Central memory CD8-positive, alpha-beta T cell (primary cell): Measurements from ENCODE around the gene FGD3.
A peak's percentile ranks its signal among the peaks of the same experiment; 100 is the strongest.

Experiments
- ATAC-seq: fragments of 150-1000 bp; cut with Tn5 transposase; replicated peaks from 2 replicates; pipeline ENCODE4 v1.10.0; 2022; ENCODE audit warnings: mild to moderate bottlenecking, moderate FRiP score, moderate number of reproducible peaks; ENCODE audit not compliant: poor library complexity, severe bottlenecking; ENCODE audit errors: extremely low read depth
- DNase-seq, 2 donors: peaks; one replicate each; pipeline ENCODE4 v3.0.0; 2021; ENCODE audit warnings: low spot score in 2 of 2
- H3K27ac Mint-ChIP-seq: one replicate; pipeline ENCODE4 v1.8.0; 2022; ENCODE audit warnings: low read depth, mild to moderate bottlenecking, moderate library complexity, mixed read lengths
- H3K27me3 Mint-ChIP-seq: one replicate; pipeline ENCODE4 v1.8.0; 2022; ENCODE audit warnings: mixed read lengths
- H3K36me3 Mint-ChIP-seq: one replicate; pipeline ENCODE4 v1.8.0; 2022; ENCODE audit warnings: mild to moderate bottlenecking, moderate library complexity, mixed read lengths; ENCODE audit not compliant: insufficient read depth
- H3K4me1 Mint-ChIP-seq: one replicate; pipeline ENCODE4 v1.8.0; 2022; ENCODE audit warnings: mixed read lengths
- H3K4me3 Mint-ChIP-seq: one replicate; pipeline ENCODE4 v1.8.0; 2022; ENCODE audit warnings: mild to moderate bottlenecking, moderate library complexity, mixed read lengths
- H3K9me3 Mint-ChIP-seq: one replicate; pipeline ENCODE4 v1.8.0; 2022; ENCODE audit warnings: mixed read lengths

FGD3 gene

DNA sequence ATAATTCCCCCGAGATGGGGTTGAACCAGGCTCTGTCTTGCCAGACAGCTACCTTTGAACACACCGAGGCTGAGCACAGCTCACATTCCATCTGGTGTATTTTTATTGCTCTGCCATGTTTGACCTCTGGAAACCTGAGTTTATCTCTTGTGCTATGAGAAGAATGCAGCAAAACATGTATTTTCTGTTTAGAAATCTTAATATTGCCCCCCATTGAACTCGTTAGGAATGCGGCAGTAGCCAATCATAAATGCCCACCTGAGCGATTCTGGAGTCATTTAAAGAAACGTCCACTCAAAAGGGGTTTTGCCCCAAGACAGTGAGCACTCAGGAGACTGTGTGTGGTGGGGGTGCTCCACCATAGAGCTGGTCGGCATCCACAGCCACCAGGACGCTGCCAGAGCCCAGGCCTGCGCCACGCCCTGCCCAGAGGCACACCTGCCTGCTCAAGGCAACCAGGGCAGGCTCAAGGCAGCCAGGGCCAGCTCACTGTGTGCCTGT is 26.9 kb downstream of the FGD3 start:
- Mint-ChIP-seq H3K27me3 (no peaks in the 10 kb centered on the region), H3K4me3 (peak overlapping the region; percentile 85), H3K9me3 (no peaks in the 10 kb centered on the region), H3K36me3 (peaks cover 53% of the 10 kb centered on the region), H3K27ac (peak overlapping the region; percentile 69), H3K4me1 (peaks cover 85% of the 10 kb centered on the region)
- DNase-seq (no peak), ATAC-seq (no peak)

DNA sequence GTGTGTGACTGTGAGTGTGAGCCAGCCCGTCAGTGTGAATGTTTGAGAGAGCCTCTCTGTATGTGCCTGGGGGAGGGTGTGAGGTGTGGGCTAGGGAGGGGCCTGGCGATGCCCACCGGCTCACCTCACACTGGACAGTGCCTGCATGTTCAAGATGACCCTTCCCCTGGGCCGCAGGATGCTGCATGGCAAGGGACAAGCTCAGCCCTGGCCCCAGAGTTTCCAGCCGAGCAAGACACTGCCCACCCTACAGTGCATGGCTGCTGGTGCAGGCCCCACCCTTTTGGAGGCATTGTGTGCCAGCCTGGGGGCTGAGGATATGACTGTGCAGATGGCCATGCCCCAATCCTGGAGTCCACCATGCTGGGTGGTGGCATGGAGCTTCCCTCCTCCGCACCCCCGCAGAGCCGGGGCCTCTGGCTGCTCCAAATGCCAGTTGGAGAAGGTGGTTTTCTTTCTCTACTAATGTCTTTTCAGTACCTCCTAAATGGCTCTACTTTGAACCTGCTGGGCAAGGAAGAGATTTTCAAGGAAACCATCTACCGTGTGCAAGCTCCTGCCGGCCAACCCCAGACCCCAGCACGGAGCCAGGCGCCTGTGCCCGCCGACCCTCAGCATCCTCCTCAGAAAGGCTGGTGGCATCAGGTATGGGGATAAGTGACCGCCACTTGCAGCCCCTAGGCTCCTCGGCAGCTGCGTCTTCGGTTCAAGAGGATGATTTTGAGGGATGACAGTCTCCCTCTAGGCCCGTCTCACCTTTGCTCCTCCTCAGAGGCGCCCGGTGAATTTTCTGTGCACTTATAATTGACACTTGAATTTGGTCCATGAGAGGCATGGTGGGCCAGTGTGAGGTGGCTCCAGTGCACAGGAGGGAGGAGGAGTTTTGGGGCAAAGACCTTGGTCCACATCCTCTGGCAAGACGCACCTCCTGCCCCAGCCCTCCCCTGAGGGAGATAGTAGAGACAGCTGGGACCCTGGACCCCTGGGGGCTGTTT is 27.7 kb downstream of the FGD3 start:
- Mint-ChIP-seq H3K9me3 (no peaks in the 10 kb centered on the region), H3K27ac (peak overlapping the region; percentile 57), H3K4me1 (peaks cover 85% of the 10 kb centered on the region), H3K4me3 (peak overlapping the region; percentile 23), H3K27me3 (no peaks in the 10 kb centered on the region), H3K36me3 (peaks cover 58% of the 10 kb centered on the region)
- ATAC-seq (no peak), DNase-seq (no peak)

DNA sequence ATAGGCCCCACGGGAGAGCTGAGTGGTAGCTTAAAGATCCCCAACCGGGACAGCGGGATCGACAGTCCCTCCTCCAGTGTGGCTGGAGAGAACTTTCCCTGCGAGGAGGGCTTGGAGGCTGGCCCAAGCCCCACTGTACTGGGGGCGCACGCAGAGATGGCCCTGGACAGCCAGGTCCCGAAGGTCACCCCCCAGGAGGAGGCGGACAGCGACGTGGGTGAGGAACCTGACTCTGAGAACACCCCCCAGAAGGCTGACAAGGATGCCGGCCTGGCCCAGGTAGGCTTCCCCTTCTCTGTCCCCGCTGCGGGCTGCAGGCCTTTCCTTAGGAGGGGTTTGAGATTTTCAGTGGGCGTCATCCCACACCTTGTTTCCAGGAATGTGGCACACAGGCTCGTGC is 29.1 kb downstream of the FGD3 start:
- H3K4me3 Mint-ChIP-seq, result peak overlapping the region; percentile 41
- no peak overlapping the region for H3K27ac Mint-ChIP-seq
- peaks cover 85% of the 10 kb centered on the region for H3K4me1 Mint-ChIP-seq
- no peaks in the 10 kb centered on the region for H3K27me3 Mint-ChIP-seq
- no peak for DNase-seq
- peaks cover 60% of the 10 kb centered on the region for H3K36me3 Mint-ChIP-seq
- no peaks in the 10 kb centered on the region for H3K9me3 Mint-ChIP-seq
- ATAC-seq, result no peak

DNA sequence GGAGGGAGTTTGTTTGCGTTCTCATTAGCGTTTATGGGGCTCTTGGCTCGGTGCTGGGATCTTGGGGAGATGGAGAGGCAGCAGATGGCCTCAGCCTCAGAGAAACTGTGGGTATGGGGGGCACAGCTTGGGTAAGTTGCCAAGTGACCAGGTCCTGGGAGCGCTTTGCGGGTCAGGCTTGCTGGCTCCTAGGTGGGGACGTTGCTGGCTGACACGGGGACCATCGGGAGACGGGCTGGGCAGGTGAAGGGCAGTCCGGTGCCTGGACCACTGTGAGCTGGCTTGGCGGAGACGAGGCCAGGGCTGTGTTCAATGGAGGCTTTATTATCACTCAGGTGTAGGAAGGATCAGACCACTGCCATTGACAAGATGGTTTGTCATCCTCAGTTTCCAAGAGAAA is 30.0 kb downstream of the FGD3 start:
- H3K36me3 Mint-ChIP-seq, result peaks cover 61% of the 10 kb centered on the region
- no peaks in the 10 kb centered on the region for H3K9me3 Mint-ChIP-seq
- peak overlapping the region; percentile 51 for H3K27ac Mint-ChIP-seq
- ATAC-seq, result no peak
- H3K27me3 Mint-ChIP-seq, result no peaks in the 10 kb centered on the region
- DNase-seq, result no peak
- peaks cover 85% of the 10 kb centered on the region for H3K4me1 Mint-ChIP-seq
- H3K4me3 Mint-ChIP-seq, result peak overlapping the region; percentile 41

DNA sequence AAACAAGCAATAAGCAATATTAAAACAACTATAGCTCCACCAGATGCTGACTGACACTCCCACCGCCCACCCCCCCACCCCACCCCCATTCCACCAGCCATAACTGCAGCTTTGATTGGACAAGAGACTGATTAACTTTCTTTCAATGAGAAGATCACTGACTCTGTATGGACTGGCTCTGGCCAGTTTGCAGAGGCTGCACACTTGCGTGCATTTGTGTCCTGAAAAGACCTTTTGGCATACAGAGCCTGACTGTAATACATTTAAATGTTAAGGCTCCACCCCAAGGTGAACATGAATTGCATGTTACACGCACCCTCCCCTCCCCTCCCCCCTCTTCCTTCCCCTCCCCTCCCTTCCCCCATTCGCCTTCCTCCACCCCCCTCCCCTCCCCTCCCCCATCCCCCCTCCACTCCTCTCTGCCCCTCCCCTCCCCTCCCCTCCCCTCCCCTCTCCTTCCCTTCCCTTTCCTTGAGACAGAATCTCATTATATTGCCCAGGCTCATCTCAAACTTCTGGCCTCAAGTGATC is 31.1 kb downstream of the FGD3 start:
- peak overlapping the region; percentile 70 for H3K27ac Mint-ChIP-seq
- H3K36me3 Mint-ChIP-seq, result peaks cover 58% of the 10 kb centered on the region

DNA sequence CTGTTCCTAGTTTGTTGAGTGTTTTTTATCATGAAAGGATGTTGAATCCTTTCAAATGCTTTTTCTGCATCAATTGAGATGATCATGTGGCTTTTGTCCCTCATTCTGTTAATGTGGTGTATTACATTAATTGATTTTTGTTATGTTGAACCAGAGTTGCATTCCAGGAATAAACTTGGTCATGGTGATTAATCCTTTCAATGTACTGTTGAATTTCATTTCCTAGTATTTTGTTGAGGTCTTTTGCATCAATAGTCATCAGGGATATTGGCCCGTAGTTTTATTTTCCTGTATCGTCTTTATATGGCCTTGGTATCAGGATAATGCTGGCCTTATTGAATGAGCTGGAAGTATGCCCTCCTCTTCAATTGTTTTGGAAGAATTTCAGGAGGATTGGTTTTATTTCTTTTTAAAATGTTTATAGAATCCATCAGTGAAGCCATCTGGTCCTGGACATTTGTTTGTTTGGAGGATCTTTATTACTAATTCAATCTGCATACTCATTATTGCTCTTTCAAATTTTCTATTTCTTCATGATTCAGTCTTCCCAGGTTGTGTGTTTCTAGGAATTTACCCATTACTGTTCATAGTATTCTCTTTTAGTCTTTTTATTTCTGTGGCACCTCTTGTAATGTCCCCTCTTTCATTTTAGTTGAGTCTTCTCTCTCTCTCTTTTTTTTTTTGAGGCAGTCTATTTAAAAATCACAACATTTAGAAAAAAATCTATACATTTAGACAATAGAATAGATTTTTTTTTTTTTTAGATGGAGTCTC is 32.1 kb downstream of the FGD3 start:
- ATAC-seq (no peak), DNase-seq (no peak)
- H3K4me1 Mint-ChIP-seq, result peaks cover 73% of the 10 kb centered on the region
- peak overlapping the region; percentile 70 for H3K27ac Mint-ChIP-seq
- no peaks in the 10 kb centered on the region for H3K9me3 Mint-ChIP-seq
- H3K27me3 Mint-ChIP-seq, result no peaks in the 10 kb centered on the region
- H3K36me3 Mint-ChIP-seq, result peaks cover 58% of the 10 kb centered on the region
- peak overlapping the region; percentile 60 for H3K4me3 Mint-ChIP-seq

More for the DNA sequence above, 31.1 kb downstream of the FGD3 start:
- Mint-ChIP-seq H3K4me1 (peaks cover 74% of the 10 kb centered on the region), H3K4me3 (peak overlapping the region; percentile 60), H3K9me3 (no peaks in the 10 kb centered on the region), H3K27me3 (no peaks in the 10 kb centered on the region)
- no peak for DNase-seq
- ATAC-seq, result no peak

DNA sequence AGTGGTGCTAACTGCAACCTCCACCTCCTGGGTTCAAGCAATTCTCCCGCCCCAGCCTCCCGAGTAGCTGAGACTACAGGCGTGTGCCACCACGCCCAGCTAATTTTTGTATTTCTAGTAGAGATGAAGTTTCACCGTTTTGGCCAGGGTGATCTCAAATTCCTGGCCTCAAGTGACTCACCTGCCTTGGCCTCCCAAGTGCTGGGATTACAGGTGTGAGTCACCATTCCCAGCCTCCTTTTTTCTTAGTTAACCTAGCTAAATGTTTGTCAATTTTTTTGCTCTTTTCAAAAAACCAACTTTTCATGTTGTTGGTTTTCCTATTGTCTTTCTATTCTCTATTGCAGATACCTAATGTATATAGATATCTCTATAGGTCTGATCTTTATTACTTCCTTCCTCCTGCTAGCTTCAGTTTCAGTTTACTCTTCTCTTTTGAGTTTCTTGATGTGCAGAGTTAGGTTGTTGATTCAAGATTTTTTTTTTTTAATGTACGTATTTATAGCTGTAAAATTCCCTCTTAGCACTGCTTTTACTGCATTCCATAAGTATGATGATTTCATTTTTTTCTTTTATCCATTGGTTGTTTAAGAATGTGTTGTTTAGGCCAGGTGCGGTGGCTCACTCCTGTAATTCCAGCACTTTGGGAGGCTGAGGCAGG is 32.9 kb downstream of the FGD3 start:
- Mint-ChIP-seq H3K4me1 (peaks cover 71% of the 10 kb centered on the region), H3K9me3 (no peaks in the 10 kb centered on the region), H3K27me3 (no peaks in the 10 kb centered on the region), H3K27ac (peak overlapping the region; percentile 70), H3K4me3 (peak overlapping the region; percentile 60), H3K36me3 (peaks cover 59% of the 10 kb centered on the region)
- no peak for ATAC-seq
- no peak for DNase-seq

DNA sequence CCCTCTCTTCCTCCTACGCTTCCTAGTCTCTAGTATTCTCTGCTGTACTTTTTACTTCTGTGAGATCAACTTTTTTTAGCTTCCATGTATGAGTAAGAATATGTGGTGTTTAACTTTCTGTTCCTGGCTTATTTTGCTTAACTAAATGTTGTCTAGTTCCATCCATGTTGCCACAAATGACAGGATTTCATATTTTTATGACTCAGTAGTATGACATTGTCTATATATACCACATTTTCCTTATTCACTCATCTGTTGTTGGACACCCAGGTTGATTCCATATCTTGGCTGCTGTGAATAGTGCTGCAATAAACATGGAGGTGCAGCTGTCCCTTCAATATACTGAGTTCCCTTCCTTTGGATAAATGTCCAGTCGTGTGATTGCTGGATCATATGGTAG is 34.8 kb downstream of the FGD3 start:
- H3K36me3 Mint-ChIP-seq, result peaks cover 52% of the 10 kb centered on the region
- H3K4me1 Mint-ChIP-seq, result peaks cover 71% of the 10 kb centered on the region
- no peaks in the 10 kb centered on the region for H3K9me3 Mint-ChIP-seq
- DNase-seq (no peak), ATAC-seq (no peak)
- no peaks in the 10 kb centered on the region for H3K27me3 Mint-ChIP-seq
- H3K4me3 Mint-ChIP-seq, result no peak overlapping the region
- peak overlapping the region; percentile 5 for H3K27ac Mint-ChIP-seq

DNA sequence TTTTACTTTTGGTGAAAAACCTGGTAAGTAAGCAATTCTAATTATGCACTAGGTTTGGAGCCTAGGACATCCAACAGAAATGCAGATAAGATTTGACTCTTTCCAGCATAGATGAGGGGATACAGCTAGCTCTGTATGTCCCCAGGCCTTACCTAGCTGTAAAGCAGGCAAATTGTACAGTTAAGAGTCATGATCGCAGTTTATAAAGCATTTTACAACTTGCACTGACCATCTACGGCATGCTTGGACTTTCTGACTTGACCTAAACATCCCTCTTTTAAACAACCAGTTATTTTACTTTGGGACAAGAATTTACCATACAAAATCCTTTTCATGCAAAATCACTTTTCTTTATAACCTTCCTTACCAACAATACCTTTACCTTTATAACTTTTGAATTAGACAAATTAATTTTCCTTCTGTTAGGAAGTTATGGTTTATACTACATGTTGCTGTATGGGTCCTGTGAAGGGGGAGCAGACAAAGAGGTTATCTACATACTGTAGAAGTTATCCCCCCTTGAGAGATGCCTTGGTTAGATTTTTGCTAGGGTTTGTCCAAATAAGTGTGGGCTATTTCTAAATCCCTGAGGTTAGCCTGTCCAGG is 36.8 kb downstream of the FGD3 start:
- Mint-ChIP-seq H3K4me3 (no peak overlapping the region), H3K27me3 (no peaks in the 10 kb centered on the region), H3K4me1 (peaks cover 76% of the 10 kb centered on the region), H3K9me3 (no peaks in the 10 kb centered on the region), H3K36me3 (peaks cover 49% of the 10 kb centered on the region), H3K27ac (peak overlapping the region; percentile 36)
- ATAC-seq (no peak), DNase-seq (no peak)

DNA sequence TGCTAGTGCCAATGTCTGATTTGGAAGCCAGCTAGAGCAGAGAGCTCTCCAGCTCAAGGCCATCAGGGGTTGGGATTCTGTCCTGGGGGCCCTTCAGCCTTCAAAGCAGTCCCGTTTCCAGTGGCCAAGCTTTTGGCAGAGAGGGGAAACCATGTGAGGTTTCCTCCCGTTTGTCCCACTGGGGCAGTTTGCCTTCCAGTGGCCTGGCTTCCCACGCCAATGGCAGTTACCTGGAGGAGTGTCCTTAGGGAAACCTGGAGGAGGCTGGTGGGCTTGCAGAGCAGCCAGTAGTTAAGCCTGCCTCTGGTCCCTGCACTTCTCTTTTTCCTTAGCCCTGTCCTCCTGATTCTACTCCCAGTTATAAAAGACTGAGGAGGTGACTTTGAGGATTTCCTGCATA is 37.7 kb downstream of the FGD3 start:
- H3K4me3 Mint-ChIP-seq, result no peak overlapping the region
- ATAC-seq, result no peak
- peaks cover 51% of the 10 kb centered on the region for H3K36me3 Mint-ChIP-seq
- DNase-seq, result no peak
- H3K27me3 Mint-ChIP-seq, result no peaks in the 10 kb centered on the region
- H3K9me3 Mint-ChIP-seq, result no peaks in the 10 kb centered on the region
- H3K27ac Mint-ChIP-seq, result peak overlapping the region; percentile 36
- H3K4me1 Mint-ChIP-seq, result peaks cover 76% of the 10 kb centered on the region

DNA sequence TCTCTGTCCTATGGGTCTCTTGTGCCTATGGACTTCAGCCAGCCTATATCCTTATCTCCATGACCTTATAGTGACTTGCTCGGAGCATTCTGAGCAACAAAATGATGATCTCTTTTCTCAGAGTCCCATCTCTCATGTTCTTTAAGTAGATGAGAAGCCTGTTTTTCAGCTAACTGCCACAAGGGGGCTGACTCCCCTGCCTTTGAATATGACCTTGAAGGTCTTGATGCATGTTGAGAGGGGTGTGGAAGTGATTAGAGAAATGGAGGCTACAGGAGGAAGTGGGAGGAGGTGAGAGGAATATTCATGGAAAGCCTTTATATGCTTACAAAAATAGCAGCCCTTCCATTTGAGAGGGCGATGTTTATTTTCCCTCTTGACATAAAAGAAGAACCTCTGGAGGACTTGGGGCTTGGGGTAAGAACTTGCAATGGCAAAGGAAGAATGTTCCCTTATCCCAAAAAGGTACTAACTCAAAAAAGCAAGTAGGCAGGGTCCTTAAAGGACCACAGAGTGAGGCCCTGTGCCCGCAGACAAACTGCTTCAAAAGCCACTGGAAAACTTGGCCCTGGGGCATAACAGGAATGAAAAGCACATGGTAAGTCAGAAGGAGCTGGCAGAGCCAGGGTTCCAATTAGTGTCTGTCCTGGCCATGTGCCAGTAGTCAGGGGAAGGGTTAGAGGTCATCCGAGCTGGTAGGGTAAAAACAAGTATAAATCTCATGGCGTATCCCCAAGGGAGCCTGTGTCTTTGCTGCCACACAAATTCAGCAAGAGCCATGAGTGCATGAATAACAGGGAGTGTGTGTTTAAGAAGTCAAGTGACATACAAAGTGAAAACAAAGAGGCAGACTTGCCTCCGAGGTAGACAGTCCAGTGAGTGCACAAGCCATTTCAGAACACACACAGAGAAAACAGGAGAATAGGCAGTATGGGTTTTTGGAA is 39.1 kb downstream of the FGD3 start:
- DNase-seq, result no peak
- H3K9me3 Mint-ChIP-seq, result no peaks in the 10 kb centered on the region
- ATAC-seq, result peak; percentile 68
- H3K4me1 Mint-ChIP-seq, result peaks cover 77% of the 10 kb centered on the region
- peaks cover 42% of the 10 kb centered on the region for H3K36me3 Mint-ChIP-seq
- H3K27me3 Mint-ChIP-seq, result no peaks in the 10 kb centered on the region
- H3K27ac Mint-ChIP-seq, result peak overlapping the region; percentile 8
- peak overlapping the region; percentile 4 for H3K4me3 Mint-ChIP-seq
